GM19193 (cell line): ENCODE measurements around the gene DTX1.

Experiments used
- POLR2A ChIP-seq: IDR thresholded peaks from 4 replicates; pipeline ENCODE4 v1.6.1; 2011; ENCODE audit not compliant: insufficient read depth, insufficient read length; ENCODE audit errors: extremely low read depth

DTX1 gene

GRCh38 chr12:113142173-113142885 is 85.8 kb downstream of the DTX1 start:
- TF ChIP-seq POLR2A: no peak

GRCh38 chr12:113142886-113143332 is 86.4 kb downstream of the DTX1 start:
- TF ChIP-seq POLR2A: no peak

GRCh38 chr12:113143959-113144358 is 87.4 kb downstream of the DTX1 start:
- TF ChIP-seq POLR2A: no peak

DNA sequence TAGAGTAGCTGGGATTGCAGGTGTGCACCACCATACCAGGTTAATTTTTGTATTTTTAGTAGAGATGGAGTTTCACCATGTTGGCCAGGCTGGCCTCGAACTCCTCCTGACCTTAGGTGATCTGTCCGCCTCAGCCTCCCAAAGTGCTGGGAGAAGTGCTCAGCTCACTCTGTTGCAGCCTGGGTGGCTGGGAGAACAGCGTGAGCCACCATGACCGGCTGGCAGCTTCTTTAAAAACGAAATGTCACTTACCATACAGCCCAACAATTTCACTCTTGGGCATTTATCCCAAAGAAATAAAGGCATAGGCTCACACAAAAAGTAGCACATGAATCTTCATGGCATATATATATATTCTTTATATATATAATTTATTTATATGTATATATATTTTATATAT is 88.3 kb downstream of the DTX1 start:
- no peak for TF ChIP-seq POLR2A

GRCh38 chr12:113145720-113146551 is 89.4 kb downstream of the DTX1 start:
- no peak for TF ChIP-seq POLR2A

- TF ChIP-seq POLR2A: no peak
Measured at GRCh38 chr12:113146999-113147398, 90.5 kb downstream of the DTX1 start.
